Spleen (tissue), 11 donors: ENCODE measurements around the gene ZNF653. TPM values are rescaled to one million over a fixed set of nuclear protein-coding genes. Genes with fewer than 3 reads are reported as not detected.

Experiments
- DNase-seq: peaks from one replicate; pipeline ENCODE4 v3.0.0-alpha.2; 2020
- H3K27ac ChIP-seq, 8 donors: fragments of 200-600 bp; sonication (generic) in 7 of 8; 1 replicate in 4 of 8; 2 replicates in 4 of 8; pipeline versions ENCODE4 v1.5.0 to v1.8.0; 2016 to 2021; ENCODE audit warnings: inconsistent platforms in 4 of 8, mild to moderate bottlenecking in 4 of 8, moderate library complexity in 1 of 8
- H3K27me3 ChIP-seq, 7 donors: fragments of 200-600 bp; sonication (generic) in 6 of 7; replicated peaks in 1 of 7; 1 replicate in 4 of 7; 2 replicates in 3 of 7; pipeline versions ENCODE4 v1.5.0 to v1.8.0; 2016 to 2021; ENCODE audit warnings: inconsistent platforms in 3 of 7, mild to moderate bottlenecking in 1 of 7
- H3K36me3 ChIP-seq, 6 donors: fragments of 200-600 bp; sonication (generic) in 5 of 6; 1 replicate in 4 of 6; 2 replicates in 2 of 6; pipeline versions ENCODE4 v1.5.0 to v1.8.0; 2016 to 2021; ENCODE audit warnings: inconsistent platforms in 2 of 6
- H3K4me1 ChIP-seq, 6 donors: fragments of 200-600 bp; sonication (generic) in 5 of 6; 1 replicate in 3 of 6; 2 replicates in 3 of 6; pipeline versions ENCODE4 v1.5.0 to v1.8.0; 2016 to 2021; ENCODE audit warnings: inconsistent platforms in 3 of 6
- H3K4me3 ChIP-seq, 8 donors: fragments of 200-600 bp; sonication (generic) in 7 of 8; 1 replicate in 4 of 8; 2 replicates in 4 of 8; pipeline versions ENCODE4 v1.5.0 to v1.8.0; 2016 to 2021; ENCODE audit warnings: inconsistent platforms in 4 of 8, mild to moderate bottlenecking in 4 of 8, moderate library complexity in 2 of 8
- H3K9me3 ChIP-seq, 8 donors: fragments of 200-600 bp; sonication (generic) in 7 of 8; 1 replicate in 4 of 8; 2 replicates in 4 of 8; pipeline versions ENCODE4 v1.5.0 to v1.8.0; 2016 to 2021; ENCODE audit warnings: inconsistent platforms in 4 of 8
- POLR2A ChIP-seq, 3 donors: fragments of 450-650 bp; IDR thresholded peaks; one replicate each; pipeline ENCODE4 v1.5.1; 2017; ENCODE audit warnings: antibody characterized with exemption in 3 of 3, mild to moderate bottlenecking in 1 of 3
- POLR2AphosphoS5 ChIP-seq, 3 donors: sonication (generic); formaldehyde crosslinking; IDR thresholded peaks; one replicate each; pipeline ENCODE4 v1.5.1; 2017; ENCODE audit warnings: antibody characterized with exemption in 3 of 3
- WGBS, 5 donors: extraction: QIAGEN DNeasy Blood & Tissue Kit in 3 of 5; methylation state at CpG; one replicate each; pipeline versions ENCODE4 v1.1.5 to v1.1.7; 2013 to 2018; 5-methylcytosine and 5-hydroxymethylcytosine counted together
- intact Hi-C: fragments of 100-400 bp; cut with DNase I; formaldehyde crosslinking; loops from one replicate; pipeline ENCODE4 v1.15.0; 2023; ENCODE audit warnings: low total_unique reads
- polyA plus RNA-seq, 3 donors: library from polyadenylated mRNA; stranded (reverse); fragments of 200-250 nt; gene quantifications; one replicate each; pipeline ENCODE4 v1.2.1, GENCODE V29; 2013
- total RNA-seq, 7 donors: library from RNA; depleted of rRNA in 3 of 7; stranded (reverse); fragments of >200 nt in 3 of 7; fragmentation: NEBNext Ultra II Directional in 4 of 7; extraction: Animal tissue kit (Norgen Biotek cat#: 25700) in 4 of 7; gene quantifications; one replicate each; pipeline versions ENCODE4 v1.1.0 to v1.2.1, GENCODE V29; 2016 to 2021
- TF ChIP-seq, protein P1 (sequence below), 11 experiments: fragments of 200-600 bp in 7 of 11; fragments of 450-650 bp in 4 of 11; sonication (generic) in 4 of 11; IDR thresholded peaks in 8 of 11; conservative IDR thresholded peaks in 3 of 11; 1 replicate in 7 of 11; 2 replicates in 4 of 11; pipeline versions ENCODE4 v1.4.0 to v1.8.0; 2016 to 2021; ENCODE audit warnings: antibody characterized with exemption in 11 of 11, inconsistent platforms in 4 of 11, mild to moderate bottlenecking in 1 of 11
- donor health status: healthy with polysubstance abuse.
- donor health status: DM: no; HTN: no; CAD: no; lungs with moderate emphysema.
- donor health status: DM: no; HTN: no; CAD: no.
- donor health status: Bipolar disorder and iron deficiency.
- donor health status: healthy.
- donor health status: DM: no; HTN: no; CAD: no.
- donor health status: DM: yes; HTN: yes; CAD: no.

Gene ZNF653
- total and polyA plus RNA-seq, 10 donors, result 3.5 to 11.8 (median 8.9) TPM

- H3K4me1 ChIP-seq, result peaks cover 0 to 20% (median 2%) of the 10 kb centered on the region in 6 donors
- no peak for DNase-seq
- 94 to 96% (median 96%) methylated on average over 25 to 31 of the region's 31 CpGs for WGBS, 5 donors
- H3K4me3 ChIP-seq, result no peak overlapping the region
- peaks cover 4 to 71% (median 68%) of the 10 kb centered on the region in 6 donors for H3K36me3 ChIP-seq
- no peak overlapping the region for H3K27ac ChIP-seq
- peak in 1 of 3 donors; percentile 51 for TF ChIP-seq POLR2AphosphoS5 (IDR thresholded peaks at IDR 0.05)
- TF ChIP-seq, protein P1, sequence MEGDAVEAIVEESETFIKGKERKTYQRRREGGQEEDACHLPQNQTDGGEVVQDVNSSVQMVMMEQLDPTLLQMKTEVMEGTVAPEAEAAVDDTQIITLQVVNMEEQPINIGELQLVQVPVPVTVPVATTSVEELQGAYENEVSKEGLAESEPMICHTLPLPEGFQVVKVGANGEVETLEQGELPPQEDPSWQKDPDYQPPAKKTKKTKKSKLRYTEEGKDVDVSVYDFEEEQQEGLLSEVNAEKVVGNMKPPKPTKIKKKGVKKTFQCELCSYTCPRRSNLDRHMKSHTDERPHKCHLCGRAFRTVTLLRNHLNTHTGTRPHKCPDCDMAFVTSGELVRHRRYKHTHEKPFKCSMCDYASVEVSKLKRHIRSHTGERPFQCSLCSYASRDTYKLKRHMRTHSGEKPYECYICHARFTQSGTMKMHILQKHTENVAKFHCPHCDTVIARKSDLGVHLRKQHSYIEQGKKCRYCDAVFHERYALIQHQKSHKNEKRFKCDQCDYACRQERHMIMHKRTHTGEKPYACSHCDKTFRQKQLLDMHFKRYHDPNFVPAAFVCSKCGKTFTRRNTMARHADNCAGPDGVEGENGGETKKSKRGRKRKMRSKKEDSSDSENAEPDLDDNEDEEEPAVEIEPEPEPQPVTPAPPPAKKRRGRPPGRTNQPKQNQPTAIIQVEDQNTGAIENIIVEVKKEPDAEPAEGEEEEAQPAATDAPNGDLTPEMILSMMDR (IDR thresholded peaks at IDR 0.05 in 8 of 11, conservative IDR thresholded peaks at IDR 0.05 in 3 of 11), result no peak
- intact Hi-C loops, result no loop called here
- peaks cover 0 to 11% (median 0%) of the 10 kb centered on the region in 7 donors for H3K27me3 ChIP-seq
- H3K9me3 ChIP-seq, result no peaks in the 10 kb centered on the region
Observed at GRCh38 chr19:11448923-11449554, 56.6 kb downstream of the ZNF653 start.

DNA sequence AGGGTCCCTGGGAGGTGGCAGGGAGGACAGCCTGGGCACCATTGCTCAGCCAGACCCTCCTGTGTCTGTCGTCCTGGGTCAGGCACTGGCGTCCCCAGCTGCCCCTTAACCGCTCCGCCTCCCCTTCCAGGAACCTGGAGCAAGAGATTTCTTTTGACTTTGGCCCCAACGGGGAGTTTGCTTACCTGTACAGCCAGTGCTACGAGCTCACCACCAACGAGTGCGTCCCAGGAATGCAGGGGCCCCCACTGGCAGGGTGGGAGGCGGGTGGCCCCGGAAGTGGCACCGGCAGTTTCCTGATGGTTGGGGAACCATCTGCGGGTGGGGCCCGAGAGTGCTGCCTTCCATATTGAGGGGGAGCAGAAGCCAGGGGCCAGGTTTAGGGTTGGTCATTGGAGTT lies 57.2 kb downstream of the ZNF653 start:
- intact Hi-C loops, result no loop called here
- H3K4me1 ChIP-seq, result peaks cover 0 to 18% (median 0%) of the 10 kb centered on the region in 6 donors
- no peak overlapping the region for H3K27ac ChIP-seq
- 87 to 92% (median 88%) methylated on average over 12 to 13 of the region's 13 CpGs for WGBS, 5 donors
- no peaks in the 10 kb centered on the region for H3K9me3 ChIP-seq
- no peak overlapping the region for H3K4me3 ChIP-seq
- TF ChIP-seq POLR2A (IDR thresholded peaks at IDR 0.05), result no peak
- TF ChIP-seq, protein P1 (IDR thresholded peaks at IDR 0.05 in 8 of 11, conservative IDR thresholded peaks at IDR 0.05 in 3 of 11), result no peak
- TF ChIP-seq POLR2AphosphoS5 (IDR thresholded peaks at IDR 0.05), result no peak
- H3K36me3 ChIP-seq, result peaks cover 4 to 78% (median 74%) of the 10 kb centered on the region in 6 donors
- peaks cover 0 to 10% (median 0%) of the 10 kb centered on the region in 7 donors for H3K27me3 ChIP-seq
- DNase-seq, result no peak

DNA sequence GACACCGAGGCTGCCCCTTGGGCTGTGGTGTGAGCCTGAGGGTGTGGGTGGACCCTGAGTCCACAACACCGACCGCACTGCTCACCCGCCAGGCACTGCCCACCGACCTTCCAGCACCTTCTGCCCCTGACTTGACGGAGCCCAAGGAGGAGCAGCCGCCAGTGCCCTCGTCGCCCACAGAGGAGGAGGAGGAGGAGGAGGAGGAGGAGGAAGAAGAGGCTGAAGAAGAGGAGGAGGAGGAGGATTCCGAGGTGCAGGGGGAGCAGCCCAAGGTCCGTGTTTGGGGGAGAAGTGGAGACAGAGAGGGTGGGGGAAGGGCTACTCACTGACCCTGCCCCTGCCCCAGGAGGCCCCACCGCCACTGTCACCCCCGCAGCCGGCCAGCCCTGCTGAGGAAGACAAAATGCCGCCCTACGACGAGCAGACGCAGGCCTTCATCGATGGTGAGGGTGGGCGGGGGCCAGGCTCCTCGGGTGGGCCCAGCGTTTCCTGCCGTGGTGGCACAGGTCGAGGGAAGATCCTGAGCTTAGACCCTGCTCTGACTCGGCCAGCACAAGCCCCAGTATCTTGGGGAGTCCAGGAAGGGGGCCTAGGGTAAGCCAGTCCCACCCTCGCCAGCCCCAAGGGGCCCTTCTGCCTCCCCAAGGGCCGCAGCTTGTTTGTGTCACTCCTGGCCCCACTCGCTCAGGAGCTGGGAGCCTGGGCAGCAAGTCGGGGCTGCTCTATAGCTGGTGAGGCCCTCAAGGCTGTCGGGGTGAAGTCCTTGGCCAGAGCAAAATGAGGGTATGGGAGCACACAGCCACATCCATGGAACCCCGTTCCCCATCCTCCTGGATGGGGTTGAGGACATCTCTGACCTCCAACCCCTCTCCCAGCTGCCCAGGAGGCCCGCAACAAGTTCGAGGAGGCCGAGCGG lies 58.0 kb downstream of the ZNF653 start:
- H3K4me1 ChIP-seq, result peaks cover 0 to 18% (median 0%) of the 10 kb centered on the region in 6 donors
- no peak for TF ChIP-seq POLR2A (IDR thresholded peaks at IDR 0.05)
- TF ChIP-seq, protein P1 (IDR thresholded peaks at IDR 0.05 in 8 of 11, conservative IDR thresholded peaks at IDR 0.05 in 3 of 11), result peak in 1 of 11 experiments; percentile 12
- TF ChIP-seq POLR2AphosphoS5 (IDR thresholded peaks at IDR 0.05), result peak in 1 of 3 donors; percentile 52
- no peak overlapping the region for H3K4me3 ChIP-seq
- no peaks in the 10 kb centered on the region for H3K9me3 ChIP-seq
- WGBS, 5 donors, result 88 to 97% (median 89%) methylated on average over 29 to 35 of the region's 35 CpGs
- H3K36me3 ChIP-seq, result peaks cover 4 to 86% (median 82%) of the 10 kb centered on the region in 6 donors
- intact Hi-C loops, result no loop called here
- peak overlapping the region in 1 of 8 donors; percentile 7 for H3K27ac ChIP-seq
- no peak for DNase-seq
- peaks cover 0 to 3% (median 0%) of the 10 kb centered on the region in 7 donors for H3K27me3 ChIP-seq
